Keratinocyte (primary cell): Measurements from ENCODE around the gene LTBP3. TPM values are rescaled to one million over a fixed set of nuclear protein-coding genes. Genes with fewer than 3 reads are reported as not detected.

Source experiments
- DNase-seq: peaks from one replicate; pipeline ENCODE4 v3.0.0-alpha.2; 2011; ENCODE audit warnings: low read depth, missing footprints, low spot score
- FAIRE-seq: peaks from 2 replicates; lab custom pipeline; 2011; peaks lifted over from hg19 to GRCh38; lab: Jason Lieb, UNC
- H2AFZ ChIP-seq: 2 replicates; pipeline ENCODE4 v1.6.0; 2012; ENCODE audit warnings: low read length, control low read depth, inconsistent platforms; ENCODE audit not compliant: control insufficient read depth
- H3K27ac ChIP-seq: 2 replicates; pipeline ENCODE4 v1.5.1; 2011; ENCODE audit warnings: low read length; ENCODE audit not compliant: control insufficient read depth, insufficient read depth
- H3K27me3 ChIP-seq: 3 replicates; pipeline ENCODE4 v1.6.0; 2011; ENCODE audit warnings: low read length; ENCODE audit not compliant: control insufficient read depth, insufficient read depth; ENCODE audit errors: extremely low read depth
- H3K36me3 ChIP-seq, 2 experiments: 2 replicates in 1 of 2; 3 replicates in 1 of 2; pipeline ENCODE4 v1.5.1; 2011; ENCODE audit warnings: low read length in 2 of 2, mild to moderate bottlenecking in 1 of 2; ENCODE audit not compliant: control insufficient read depth in 2 of 2, insufficient read depth in 2 of 2; ENCODE audit errors: extremely low read depth in 1 of 2
- H3K4me1 ChIP-seq: 3 replicates; pipeline ENCODE4 v1.5.1; 2011; ENCODE audit warnings: low read length; ENCODE audit not compliant: control insufficient read depth, insufficient read depth; ENCODE audit errors: extremely low read depth
- H3K4me2 ChIP-seq: 3 replicates; pipeline ENCODE4 v1.6.0; 2011; ENCODE audit warnings: low read depth, low read length; ENCODE audit not compliant: control insufficient read depth, insufficient read depth; ENCODE audit errors: extremely low read depth
- H3K4me3 ChIP-seq, 3 experiments: fragments of 200-600 bp in 1 of 3; sonication (generic) in 1 of 3; 2 replicates in 2 of 3; 3 replicates in 1 of 3; pipeline ENCODE4 v1.5.1; 2011 to 2016; ENCODE audit warnings: low read length in 3 of 3, mild to moderate bottlenecking in 3 of 3, control low read depth in 2 of 3, inconsistent platforms in 1 of 3, low read depth in 1 of 3, mixed read lengths in 1 of 3, mixed run types in 1 of 3, moderate library complexity in 1 of 3; ENCODE audit not compliant: control insufficient read depth in 2 of 3, insufficient read depth in 2 of 3; ENCODE audit errors: extremely low read depth in 1 of 3
- H3K79me2 ChIP-seq: 2 replicates; pipeline ENCODE4 v1.6.0; 2012; ENCODE audit warnings: low read length; ENCODE audit not compliant: control insufficient read depth, insufficient read depth
- H3K9ac ChIP-seq: 3 replicates; pipeline ENCODE4 v1.6.0; 2011; ENCODE audit warnings: low read length; ENCODE audit not compliant: control insufficient read depth, insufficient read depth; ENCODE audit errors: extremely low read depth
- H3K9me1 ChIP-seq: 3 replicates; pipeline ENCODE4 v1.6.0; 2011; ENCODE audit warnings: low read length; ENCODE audit not compliant: control insufficient read depth, insufficient read depth; ENCODE audit errors: extremely low read depth
- H3K9me3 ChIP-seq: 2 replicates; pipeline ENCODE4 v1.5.1; 2012; ENCODE audit warnings: low read depth, low read length; ENCODE audit not compliant: control insufficient read depth
- H4K20me1 ChIP-seq: 3 replicates; pipeline ENCODE4 v1.6.0; 2011; ENCODE audit warnings: low read length; ENCODE audit not compliant: control insufficient read depth, insufficient read depth; ENCODE audit errors: extremely low read depth
- EZH2 ChIP-seq: IDR thresholded peaks from one replicate; pipeline ENCODE4 v1.6.1; 2012; ENCODE audit warnings: inconsistent platforms, mild to moderate bottlenecking, low read length, moderate library complexity
- dilution Hi-C: fragments of 300-500 bp; cut with MboI; formaldehyde crosslinking; loops from one replicate; pipeline ENCODE4 v1.7.0; 2020; ENCODE audit warnings: low sequenced_read_pairs; ENCODE audit not compliant: extremely low pct_ligation_motif_present
- polyA plus RNA-seq, 5 experiments: library from polyadenylated mRNA; depleted of rRNA in 3 of 5; stranded (reverse) in 3 of 5; stranded (forward) in 1 of 5; unstranded in 1 of 5; fragments of >200 nt; gene quantifications; 1 replicate in 1 of 5; 2 replicates in 3 of 5; 3 replicates in 1 of 5; pipeline versions ENCODE4 v1.2.1 to v1.2.3, GENCODE V29; 2011 to 2012; ENCODE audit warnings: missing spikeins in 2 of 5, low read depth in 1 of 5, low replicate concordance in 1 of 5
- TF ChIP-seq, protein P1 (sequence below), 3 experiments: IDR thresholded peaks in 1 of 3; conservative IDR thresholded peaks in 1 of 3; optimal IDR thresholded peaks in 1 of 3; 2 replicates in 2 of 3; 3 replicates in 1 of 3; pipeline versions ENCODE3 to v1.5.1; 2011; ENCODE audit warnings: low read length in 3 of 3, mild to moderate bottlenecking in 3 of 3, moderate library complexity in 2 of 3, control low read depth in 1 of 3, inconsistent platforms in 1 of 3; ENCODE audit not compliant: insufficient read depth in 2 of 3; ENCODE audit errors: extremely low read depth in 1 of 3

The LTBP3 gene
- polyA plus RNA-seq, 1 donor (not counting 4 experiments of a cell fraction or from before 2014, with no cell fraction given), result 9.1 TPM

DNA sequence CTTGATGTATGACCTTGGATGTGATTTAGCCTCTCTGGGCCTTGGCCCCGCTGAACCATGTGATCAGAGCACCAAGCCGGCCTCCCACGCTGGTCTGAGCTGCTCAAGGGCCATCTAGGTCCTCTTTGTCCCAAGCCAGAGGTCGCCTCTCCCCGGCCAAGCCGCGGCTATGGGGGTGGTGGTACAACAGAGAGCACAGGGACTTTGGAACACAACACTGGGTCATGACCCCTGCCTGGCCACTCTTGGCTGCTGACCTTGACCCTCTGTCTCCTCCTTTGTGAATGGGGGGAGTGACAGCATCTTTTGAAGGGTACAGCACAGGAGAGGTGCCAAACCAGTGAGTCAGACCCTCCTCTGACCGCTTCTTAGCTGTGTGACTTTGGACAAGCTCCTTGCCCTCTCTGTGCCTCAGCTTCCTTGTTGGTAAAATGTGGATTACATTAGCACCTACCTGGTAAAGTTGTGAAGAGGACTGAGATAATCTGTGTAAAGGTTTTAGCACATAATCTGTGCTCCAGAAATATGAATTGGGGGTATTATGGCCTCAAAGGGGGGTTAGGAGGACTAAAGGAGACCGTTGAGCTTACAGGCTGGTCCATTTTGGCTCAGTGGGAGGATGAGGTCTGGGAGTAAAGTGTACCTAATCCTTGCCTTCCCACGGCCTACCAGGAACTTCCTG, 28.5 kb downstream of the LTBP3 start:
- dilution Hi-C loops, result no loop called here
- DNase-seq (no peak), FAIRE-seq (no peak)
- no peaks in the 10 kb centered on the region for H3K27me3 ChIP-seq
- H3K4me1 ChIP-seq, result peaks cover 10% of the 10 kb centered on the region
- no peak overlapping the region for H2AFZ ChIP-seq
- H3K9ac ChIP-seq, result no peak overlapping the region
- peaks cover 23% of the 10 kb centered on the region for H3K79me2 ChIP-seq
- peaks cover 29 to 31% of the 10 kb centered on the region in 2 experiments for H3K36me3 ChIP-seq
- peaks cover 2% of the 10 kb centered on the region for H3K9me1 ChIP-seq
- TF ChIP-seq EZH2, result no peak
- TF ChIP-seq, protein P1, sequence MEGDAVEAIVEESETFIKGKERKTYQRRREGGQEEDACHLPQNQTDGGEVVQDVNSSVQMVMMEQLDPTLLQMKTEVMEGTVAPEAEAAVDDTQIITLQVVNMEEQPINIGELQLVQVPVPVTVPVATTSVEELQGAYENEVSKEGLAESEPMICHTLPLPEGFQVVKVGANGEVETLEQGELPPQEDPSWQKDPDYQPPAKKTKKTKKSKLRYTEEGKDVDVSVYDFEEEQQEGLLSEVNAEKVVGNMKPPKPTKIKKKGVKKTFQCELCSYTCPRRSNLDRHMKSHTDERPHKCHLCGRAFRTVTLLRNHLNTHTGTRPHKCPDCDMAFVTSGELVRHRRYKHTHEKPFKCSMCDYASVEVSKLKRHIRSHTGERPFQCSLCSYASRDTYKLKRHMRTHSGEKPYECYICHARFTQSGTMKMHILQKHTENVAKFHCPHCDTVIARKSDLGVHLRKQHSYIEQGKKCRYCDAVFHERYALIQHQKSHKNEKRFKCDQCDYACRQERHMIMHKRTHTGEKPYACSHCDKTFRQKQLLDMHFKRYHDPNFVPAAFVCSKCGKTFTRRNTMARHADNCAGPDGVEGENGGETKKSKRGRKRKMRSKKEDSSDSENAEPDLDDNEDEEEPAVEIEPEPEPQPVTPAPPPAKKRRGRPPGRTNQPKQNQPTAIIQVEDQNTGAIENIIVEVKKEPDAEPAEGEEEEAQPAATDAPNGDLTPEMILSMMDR (optimal IDR thresholded peaks at IDR 0.05 in 1 of 3, IDR thresholded peaks at IDR 0.05 in 1 of 3, conservative IDR thresholded peaks at IDR 0.05 in 1 of 3; ENCODE audit: extremely low read depth in 1 of 3, insufficient read depth in 2 of 3, low read length in 3 of 3), result no peak
- H4K20me1 ChIP-seq, result no peaks in the 10 kb centered on the region
- H3K4me3 ChIP-seq, result no peak overlapping the region
- no peaks in the 10 kb centered on the region for H3K9me3 ChIP-seq
- no peak overlapping the region for H3K27ac ChIP-seq
- H3K4me2 ChIP-seq, result no peak overlapping the region

DNA sequence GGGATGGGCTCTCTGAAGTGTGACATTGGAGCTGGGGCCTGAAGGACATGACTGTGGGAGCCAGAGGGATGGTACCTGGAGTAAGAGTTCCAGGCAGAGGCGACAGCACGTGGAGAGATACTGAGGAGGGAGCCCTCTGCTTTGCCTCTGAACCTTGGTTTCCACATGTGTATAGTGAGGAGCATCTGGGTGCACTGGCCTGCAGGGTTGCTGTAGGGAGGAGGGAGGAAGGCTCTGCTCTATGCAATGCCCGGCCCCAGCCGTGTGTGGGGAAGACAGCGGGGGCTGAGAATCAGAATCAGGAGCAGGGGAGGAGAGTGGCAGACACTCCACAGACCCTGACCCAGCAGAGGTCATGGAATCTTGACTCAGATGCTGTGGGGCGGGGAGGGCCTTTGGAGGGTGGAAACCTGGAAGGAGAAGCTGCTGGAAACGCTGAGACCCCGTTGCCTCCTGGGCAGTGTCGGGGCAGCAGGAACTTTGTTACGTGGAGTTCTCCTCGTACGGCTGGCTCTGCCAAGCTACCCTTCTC, 29.3 kb downstream of the LTBP3 start:
- Histone ChIP-seq H3K36me3 (peaks cover 29 to 31% of the 10 kb centered on the region in 2 experiments), H4K20me1 (no peaks in the 10 kb centered on the region), H3K9ac (no peak overlapping the region), H3K27ac (no peak overlapping the region), H3K9me1 (peaks cover 2% of the 10 kb centered on the region), H3K9me3 (no peaks in the 10 kb centered on the region), H3K4me3 (no peak overlapping the region), H3K4me2 (no peak overlapping the region), H3K4me1 (peaks cover 10% of the 10 kb centered on the region), H2AFZ (no peak overlapping the region), H3K27me3 (peaks cover 5% of the 10 kb centered on the region), H3K79me2 (peaks cover 23% of the 10 kb centered on the region)
- FAIRE-seq (no peak), DNase-seq (no peak)
- TF ChIP-seq, protein P1 (optimal IDR thresholded peaks at IDR 0.05 in 1 of 3, IDR thresholded peaks at IDR 0.05 in 1 of 3, conservative IDR thresholded peaks at IDR 0.05 in 1 of 3; ENCODE audit: extremely low read depth in 1 of 3, insufficient read depth in 2 of 3, low read length in 3 of 3), result no peak
- TF ChIP-seq EZH2, result no peak
- dilution Hi-C loops, result no loop called here
